IPS-20b (cell line): ENCODE measurements around the gene GPR21.

Source experiments
- H3K27ac ChIP-seq: one replicate; pipeline ENCODE4 v1.5.1; 2013; ENCODE audit warnings: low read length
- H3K27me3 ChIP-seq: 2 replicates; pipeline ENCODE4 v1.6.1; 2013; ENCODE audit warnings: mild to moderate bottlenecking, low read length, inconsistent platforms; ENCODE audit not compliant: insufficient read depth
- H3K36me3 ChIP-seq: 2 replicates; pipeline ENCODE4 v1.6.1; 2013; ENCODE audit warnings: low read depth, mild to moderate bottlenecking, inconsistent platforms, low read length, moderate library complexity; ENCODE audit not compliant: insufficient read depth
- H3K4me1 ChIP-seq: 2 replicates; pipeline ENCODE4 v1.6.1; 2013; ENCODE audit warnings: mild to moderate bottlenecking, control low read depth, inconsistent platforms, low read length, moderate library complexity; ENCODE audit not compliant: insufficient read depth
- H3K4me3 ChIP-seq: 2 replicates; pipeline ENCODE4 v1.5.1; 2013; ENCODE audit warnings: mild to moderate bottlenecking, low read length, inconsistent platforms
- H3K9ac ChIP-seq: 2 replicates; pipeline ENCODE4 v1.6.1; 2013; ENCODE audit warnings: low read depth, mild to moderate bottlenecking, inconsistent platforms, low read length, moderate library complexity
- H3K9me3 ChIP-seq: 2 replicates; pipeline ENCODE4 v1.6.1; 2013; ENCODE audit warnings: mild to moderate bottlenecking, low read depth, low read length, inconsistent platforms; ENCODE audit not compliant: insufficient read depth

Gene GPR21

GRCh38 chr9:123007269-123007668 is 26.2 kb upstream of the GPR21 start:
- Histone ChIP-seq H3K36me3 (peaks cover 58% of the 10 kb centered on the region), H3K27me3 (no peaks in the 10 kb centered on the region), H3K9ac (no peak overlapping the region), H3K9me3 (no peaks in the 10 kb centered on the region), H3K27ac (no peak overlapping the region), H3K4me1 (no peaks in the 10 kb centered on the region), H3K4me3 (no peak overlapping the region)

GRCh38 chr9:123008909-123009308 is 24.6 kb upstream of the GPR21 start:
- Histone ChIP-seq H3K36me3 (peaks cover 65% of the 10 kb centered on the region), H3K4me1 (no peaks in the 10 kb centered on the region), H3K9ac (no peak overlapping the region), H3K27me3 (no peaks in the 10 kb centered on the region), H3K27ac (no peak overlapping the region), H3K9me3 (no peaks in the 10 kb centered on the region), H3K4me3 (no peak overlapping the region)

- H3K9ac ChIP-seq = no peak overlapping the region
- peaks cover 72% of the 10 kb centered on the region for H3K36me3 ChIP-seq
- H3K27ac ChIP-seq = no peak overlapping the region
- no peak overlapping the region for H3K4me3 ChIP-seq
- no peaks in the 10 kb centered on the region for H3K27me3 ChIP-seq
- H3K9me3 ChIP-seq = no peaks in the 10 kb centered on the region
- H3K4me1 ChIP-seq = no peaks in the 10 kb centered on the region
These were observed 22.1 kb upstream of the GPR21 start for GRCh38 chr9:123011380-123011779.

- Histone ChIP-seq H3K9ac (no peak overlapping the region), H3K27me3 (no peaks in the 10 kb centered on the region), H3K9me3 (no peaks in the 10 kb centered on the region), H3K4me1 (no peaks in the 10 kb centered on the region), H3K36me3 (peaks cover 78% of the 10 kb centered on the region), H3K4me3 (no peak overlapping the region), H3K27ac (no peak overlapping the region)
These were observed 21.5 kb upstream of the GPR21 start for GRCh38 chr9:123011878-123012528.

GRCh38 chr9:123016631-123017030 is 16.8 kb upstream of the GPR21 start:
- Histone ChIP-seq H3K36me3 (peaks cover 86% of the 10 kb centered on the region), H3K4me3 (no peak overlapping the region), H3K9me3 (no peaks in the 10 kb centered on the region), H3K27me3 (no peaks in the 10 kb centered on the region), H3K9ac (no peak overlapping the region), H3K27ac (no peak overlapping the region), H3K4me1 (no peaks in the 10 kb centered on the region)

- Histone ChIP-seq H3K4me1 (no peaks in the 10 kb centered on the region), H3K9me3 (no peaks in the 10 kb centered on the region), H3K36me3 (peaks cover 74% of the 10 kb centered on the region)
These were observed 12.7 kb upstream of the GPR21 start for GRCh38 chr9:123020796-123021195.

GRCh38 chr9:123026425-123026824 is 7.0 kb upstream of the GPR21 start:
- Histone ChIP-seq H3K36me3 (peaks cover 53% of the 10 kb centered on the region), H3K27ac (no peak overlapping the region), H3K4me1 (no peaks in the 10 kb centered on the region), H3K9ac (no peak overlapping the region), H3K4me3 (no peak overlapping the region), H3K27me3 (no peaks in the 10 kb centered on the region), H3K9me3 (no peaks in the 10 kb centered on the region)

More at GRCh38 chr9:123020796-123021195, 12.7 kb upstream of the GPR21 start:
- no peak overlapping the region for H3K27ac ChIP-seq
- H3K9ac ChIP-seq = no peak overlapping the region
- no peak overlapping the region for H3K4me3 ChIP-seq
- no peaks in the 10 kb centered on the region for H3K27me3 ChIP-seq

- Histone ChIP-seq H3K36me3 (peaks cover 44% of the 10 kb centered on the region), H3K27me3 (no peaks in the 10 kb centered on the region), H3K9ac (no peak overlapping the region)
These were observed 6.0 kb upstream of the GPR21 start for GRCh38 chr9:123027517-123027916.

GRCh38 chr9:123028136-123028535 is 5.3 kb upstream of the GPR21 start:
- no peak overlapping the region for H3K9ac ChIP-seq
- H3K4me3 ChIP-seq = no peak overlapping the region
- no peak overlapping the region for H3K27ac ChIP-seq

More at GRCh38 chr9:123027517-123027916, 6.0 kb upstream of the GPR21 start:
- no peak overlapping the region for H3K27ac ChIP-seq
- H3K4me3 ChIP-seq = no peak overlapping the region
- H3K9me3 ChIP-seq = no peaks in the 10 kb centered on the region
- H3K4me1 ChIP-seq = no peaks in the 10 kb centered on the region

GRCh38 chr9:123028973-123029372 is 4.5 kb upstream of the GPR21 start:
- Histone ChIP-seq H3K27me3 (no peaks in the 10 kb centered on the region), H3K9ac (no peak overlapping the region), H3K9me3 (no peaks in the 10 kb centered on the region), H3K36me3 (peaks cover 34% of the 10 kb centered on the region), H3K27ac (no peak overlapping the region), H3K4me3 (no peak overlapping the region), H3K4me1 (0 out of 2 replicates have a peak, but pooled peaks cover 7% of the 10 kb centered on the region)

More at GRCh38 chr9:123028136-123028535, 5.3 kb upstream of the GPR21 start:
- H3K9me3 ChIP-seq = no peaks in the 10 kb centered on the region
- peaks cover 39% of the 10 kb centered on the region for H3K36me3 ChIP-seq
- no peaks in the 10 kb centered on the region for H3K27me3 ChIP-seq
- H3K4me1 ChIP-seq = 0 out of 2 replicates have a peak, but pooled peaks cover 4% of the 10 kb centered on the region

- H3K27me3 ChIP-seq = no peaks in the 10 kb centered on the region
- H3K27ac ChIP-seq = no peak overlapping the region
- no peaks in the 10 kb centered on the region for H3K9me3 ChIP-seq
- no peak overlapping the region for H3K9ac ChIP-seq
- 0 out of 2 replicates have a peak, but pooled peaks cover 7% of the 10 kb centered on the region for H3K4me1 ChIP-seq
- no peak overlapping the region for H3K4me3 ChIP-seq
- H3K36me3 ChIP-seq = peaks cover 48% of the 10 kb centered on the region; the same call in 1 of the 2 replicates
These were observed 1.5 kb upstream of the GPR21 start for GRCh38 chr9:123031963-123032362.

GRCh38 chr9:123033864-123034601 is 566 bp downstream of the GPR21 start:
- H3K9me3 ChIP-seq = no peaks in the 10 kb centered on the region
- H3K9ac ChIP-seq = no peak overlapping the region
- H3K4me3 ChIP-seq = no peak overlapping the region

More at GRCh38 chr9:123033864-123034601, 566 bp downstream of the GPR21 start:
- peaks cover 38% of the 10 kb centered on the region; the same call in 1 of the 2 replicates for H3K36me3 ChIP-seq
- no peak overlapping the region for H3K27ac ChIP-seq
- 0 out of 2 replicates have a peak, but pooled peaks cover 7% of the 10 kb centered on the region for H3K4me1 ChIP-seq
- H3K27me3 ChIP-seq = no peaks in the 10 kb centered on the region
